ENCODE data around the gene TTC34. TPM values are rescaled to one million over a fixed set of nuclear protein-coding genes. Genes with fewer than 3 reads are reported as not detected.

The TTC34 gene
- total RNA-seq, 4 donors from 2014 or later: 0.17 to 0.56 TPM; not detected in 2

GRCh38 chr1:2845869-2846268, 44.4 kb upstream of the TTC34 start:
- 70% methylated on average over 9 of the region's 9 CpGs for WGBS
- Histone ChIP-seq H3K9me3 (no peaks in the 10 kb centered on the region), H3K4me3 (no peak overlapping the region), H3K36me3 (no peaks in the 10 kb centered on the region), H3K27me3 (peaks cover 53% of the 10 kb centered on the region), H3K4me1 (no peaks in the 10 kb centered on the region), H3K27ac (no peak overlapping the region)
- no peak for TF ChIP-seq POLR2A (IDR thresholded peaks at IDR 0.05)
- TF ChIP-seq POLR2AphosphoS5 (IDR thresholded peaks at IDR 0.05): no peak
- no peak for TF ChIP-seq CTCF (IDR thresholded peaks at IDR 0.05)
- no peak for TF ChIP-seq EP300 (IDR thresholded peaks at IDR 0.05)
- no peak for DNase-seq (ENCODE audit: low spot score in 2 of 2)

- no peaks in the 10 kb centered on the region for H3K9me3 ChIP-seq
- no peak for DNase-seq (ENCODE audit: low spot score in 2 of 2)
- no peak overlapping the region for H3K4me3 ChIP-seq
- H3K4me1 ChIP-seq: no peaks in the 10 kb centered on the region
- TF ChIP-seq EP300 (IDR thresholded peaks at IDR 0.05): no peak
- TF ChIP-seq POLR2A (IDR thresholded peaks at IDR 0.05): no peak
- TF ChIP-seq CTCF (IDR thresholded peaks at IDR 0.05): no peak
- no peak for TF ChIP-seq POLR2AphosphoS5 (IDR thresholded peaks at IDR 0.05)
- 61% methylated on average over 14 of the region's 16 CpGs for WGBS
- H3K27ac ChIP-seq: no peak overlapping the region
- H3K27me3 ChIP-seq: peaks cover 21% of the 10 kb centered on the region
- no peaks in the 10 kb centered on the region for H3K36me3 ChIP-seq
Measured at GRCh38 chr1:2840036-2840809, 38.7 kb upstream of the TTC34 start.

- TF ChIP-seq POLR2A (IDR thresholded peaks at IDR 0.05): no peak
- TF ChIP-seq EP300 (IDR thresholded peaks at IDR 0.05): no peak
- no peak for TF ChIP-seq CTCF (IDR thresholded peaks at IDR 0.05)
- TF ChIP-seq POLR2AphosphoS5 (IDR thresholded peaks at IDR 0.05): no peak
- Histone ChIP-seq H3K4me3 (no peak overlapping the region), H3K36me3 (no peaks in the 10 kb centered on the region), H3K27me3 (peaks cover 38% of the 10 kb centered on the region), H3K4me1 (no peaks in the 10 kb centered on the region), H3K9me3 (no peaks in the 10 kb centered on the region), H3K27ac (no peak overlapping the region)
- DNase-seq (ENCODE audit: low spot score in 2 of 2): no peak
- 94% methylated on average over 12 of the region's 12 CpGs for WGBS
Measured at GRCh38 chr1:2837823-2838222, 36.3 kb upstream of the TTC34 start.

GRCh38 chr1:2837316-2837715, 35.8 kb upstream of the TTC34 start:
- no peak for DNase-seq (ENCODE audit: low spot score in 2 of 2)
- no peaks in the 10 kb centered on the region for H3K9me3 ChIP-seq
- H3K36me3 ChIP-seq: no peaks in the 10 kb centered on the region
- TF ChIP-seq POLR2AphosphoS5 (IDR thresholded peaks at IDR 0.05) (no peak), EP300 (IDR thresholded peaks at IDR 0.05) (no peak), CTCF (IDR thresholded peaks at IDR 0.05) (no peak), POLR2A (IDR thresholded peaks at IDR 0.05) (no peak)
- no peak overlapping the region for H3K27ac ChIP-seq
- no peaks in the 10 kb centered on the region for H3K4me1 ChIP-seq
- 77% methylated on average over 8 of the region's 11 CpGs for WGBS
- H3K27me3 ChIP-seq: peaks cover 43% of the 10 kb centered on the region
- no peak overlapping the region for H3K4me3 ChIP-seq

- no peaks in the 10 kb centered on the region for H3K4me1 ChIP-seq
- peaks cover 45% of the 10 kb centered on the region for H3K27me3 ChIP-seq
- H3K4me3 ChIP-seq: no peak overlapping the region
- H3K27ac ChIP-seq: no peak overlapping the region
- no peak for DNase-seq (ENCODE audit: low spot score in 2 of 2)
- TF ChIP-seq POLR2AphosphoS5 (IDR thresholded peaks at IDR 0.05) (no peak), EP300 (IDR thresholded peaks at IDR 0.05) (no peak), CTCF (IDR thresholded peaks at IDR 0.05) (no peak), POLR2A (IDR thresholded peaks at IDR 0.05) (no peak)
- WGBS: 79% methylated on average over 20 of the region's 20 CpGs
- H3K36me3 ChIP-seq: no peaks in the 10 kb centered on the region
- H3K9me3 ChIP-seq: no peaks in the 10 kb centered on the region
Measured at GRCh38 chr1:2836333-2836970, 35.0 kb upstream of the TTC34 start.
